HepG2 (cell line): ENCODE data around the gene TEX19. TPM values are rescaled to one million over a fixed set of nuclear protein-coding genes. Genes with fewer than 3 reads are reported as not detected.
A peak's percentile ranks its signal among the peaks of the same experiment; 100 is the strongest.

Source experiments
- ATF2 ChIP-seq: sonication (generic); formaldehyde crosslinking; IDR thresholded peaks from 2 replicates; pipeline ENCODE4 v1.4.0; 2020; ENCODE audit warnings: missing genetic modification reagents
- CBX1 ChIP-seq: IDR thresholded peaks from one replicate; pipeline ENCODE4 v1.6.1; 2016; ENCODE audit warnings: antibody characterized with exemption, low read depth
- CHD4 ChIP-seq: fragments of 200-600 bp; sonication (generic); IDR thresholded peaks from 2 replicates; pipeline ENCODE4 v1.7.0; 2017; ENCODE audit warnings: mild to moderate bottlenecking, low read length, borderline replicate concordance
- GTF3A ChIP-seq: sonication (generic); formaldehyde crosslinking; conservative IDR thresholded peaks from 2 replicates; pipeline ENCODE4 v1.4.0; 2020; ENCODE audit warnings: mild to moderate bottlenecking, missing genetic modification reagents
- HMGA1 ChIP-seq: sonication (generic); formaldehyde crosslinking; conservative IDR thresholded peaks from 2 replicates; pipeline ENCODE4 v1.4.0; 2020; ENCODE audit warnings: missing genetic modification reagents
- LRRFIP1 ChIP-seq: sonication (generic); formaldehyde crosslinking; conservative IDR thresholded peaks from 2 replicates; pipeline ENCODE4 v1.4.0; 2020; ENCODE audit warnings: missing genetic modification reagents
- MAFF ChIP-seq: IDR thresholded peaks from 2 replicates; pipeline ENCODE4 v1.6.1; 2011; ENCODE audit warnings: low read depth, low read length, improper control_type of control experiment
- MAFG ChIP-seq: sonication (generic); formaldehyde crosslinking; IDR thresholded peaks from 2 replicates; pipeline ENCODE4 v1.5.1; 2020; ENCODE audit warnings: mild to moderate bottlenecking, missing genetic modification reagents
- RBM22 ChIP-seq: fragments of 200-400 bp; formaldehyde crosslinking; optimal IDR thresholded peaks from 2 replicates; pipeline ENCODE3; 2017; ENCODE audit warnings: mild to moderate bottlenecking, low read length, moderate library complexity
- RCOR2 ChIP-seq: IDR thresholded peaks from 2 replicates; pipeline ENCODE4 v1.6.1; 2016; ENCODE audit warnings: missing biosample characterization, missing genetic modification reagents
- RXRA ChIP-seq: sonication (generic); formaldehyde crosslinking; IDR thresholded peaks from 2 replicates; pipeline ENCODE4 v1.5.1; 2020; ENCODE audit warnings: missing genetic modification reagents
- TEAD3 ChIP-seq: optimal IDR thresholded peaks from 2 replicates; pipeline ENCODE3; 2016; ENCODE audit warnings: borderline replicate concordance
- TOE1 ChIP-seq: sonication (generic); formaldehyde crosslinking; IDR thresholded peaks from 2 replicates; pipeline ENCODE4 v1.4.0; 2020; ENCODE audit warnings: mild to moderate bottlenecking, missing genetic modification reagents
- ZBTB21 ChIP-seq: sonication (generic); formaldehyde crosslinking; IDR thresholded peaks from 2 replicates; pipeline ENCODE4 v1.4.0; 2020; ENCODE audit warnings: missing genetic modification reagents
- ZBTB42 ChIP-seq: sonication (generic); formaldehyde crosslinking; IDR thresholded peaks from 2 replicates; pipeline ENCODE4 v1.5.0; 2020; ENCODE audit warnings: mild to moderate bottlenecking, missing genetic modification reagents
- ZFP36 ChIP-seq: fragments of 150-350 bp; IDR thresholded peaks from 2 replicates; pipeline ENCODE4 v1.6.1; 2018; ENCODE audit warnings: borderline replicate concordance, low read length, low read depth; ENCODE audit not compliant: partially characterized antibody
- ZFX ChIP-seq: sonication (generic); formaldehyde crosslinking; IDR thresholded peaks from 2 replicates; pipeline ENCODE4 v1.4.0; 2020; ENCODE audit warnings: mild to moderate bottlenecking, low read depth, missing genetic modification reagents, moderate library complexity
- ZKSCAN5 ChIP-seq: sonication (generic); formaldehyde crosslinking; IDR thresholded peaks from 2 replicates; pipeline ENCODE4 v1.5.1; 2020; ENCODE audit warnings: mild to moderate bottlenecking, missing genetic modification reagents
- ZNF337 ChIP-seq: sonication (generic); formaldehyde crosslinking; IDR thresholded peaks from 2 replicates; pipeline ENCODE4 v1.5.1; 2020; ENCODE audit warnings: missing genetic modification reagents, low read depth, mild to moderate bottlenecking, borderline replicate concordance
- ZNF33A ChIP-seq: sonication (generic); formaldehyde crosslinking; IDR thresholded peaks from 2 replicates; pipeline ENCODE4 v1.5.1; 2020; ENCODE audit warnings: missing genetic modification reagents, mild to moderate bottlenecking, moderate library complexity, borderline replicate concordance
- ZNF44 ChIP-seq: sonication (generic); formaldehyde crosslinking; IDR thresholded peaks from 2 replicates; pipeline ENCODE4 v1.5.1; 2020; ENCODE audit warnings: mild to moderate bottlenecking, missing genetic modification reagents
- ZNF777 ChIP-seq: sonication (generic); formaldehyde crosslinking; IDR thresholded peaks from 2 replicates; pipeline ENCODE4 v1.4.0; 2020; ENCODE audit warnings: missing genetic modification reagents
- ZNF780A ChIP-seq: sonication (generic); formaldehyde crosslinking; IDR thresholded peaks from 2 replicates; pipeline ENCODE4 v1.8.0; 2022; ENCODE audit warnings: mild to moderate bottlenecking, missing genetic modification reagents, moderate library complexity
- polyA plus RNA-seq, 8 experiments: library from polyadenylated mRNA; depleted of rRNA in 3 of 8; stranded (reverse) in 7 of 8; unstranded in 1 of 8; fragments of >200 nt; fragmentation: Illumina TruSeq in 4 of 8; extraction: Trizol in 4 of 8; gene quantifications; 2 replicates each; pipeline versions ENCODE4 v1.2.1 to v1.2.3, GENCODE V29; 2011 to 2016; ENCODE audit warnings: low read depth in 4 of 8, missing spikeins in 1 of 8, mixed read lengths in 1 of 8; ENCODE audit not compliant: insufficient read depth in 1 of 8
- total RNA-seq, 5 experiments: library from RNA; depleted of rRNA; stranded (reverse); fragments of >200 nt; fragmentation: Illumina TruSeq; extraction: Trizol; gene quantifications; 2 replicates each; pipeline ENCODE4 v1.2.3, GENCODE V29; 2016; ENCODE audit warnings: low read depth in 1 of 5
- TF ChIP-seq, protein P1 (sequence below): sonication (generic); formaldehyde crosslinking; IDR thresholded peaks from 2 replicates; pipeline ENCODE4 v1.8.0; 2022; ENCODE audit warnings: missing genetic modification reagents, low read depth, mild to moderate bottlenecking, borderline replicate concordance
- TF ChIP-seq, protein P2 (sequence below): sonication (generic); formaldehyde crosslinking; IDR thresholded peaks from 2 replicates; pipeline ENCODE4 v1.8.1; 2023; ENCODE audit warnings: mild to moderate bottlenecking, inconsistent platforms, moderate library complexity, missing genetic modification reagents, borderline replicate concordance

The TEX19 gene
- total and polyA plus RNA-seq, 2 of the 13 experiments (the other 11 are each of a cell fraction or from before 2014, with no cell fraction given) = 1.3 to 6.0 TPM

- TF ChIP-seq TEAD3 (CRISPR knock-in tag) (peak; percentile 65), MAFF (no peak), ZKSCAN5 (CRISPR knock-in tag) (no peak), ZNF780A (no peak), CBX1 (no peak), RCOR2 (CRISPR knock-in tag) (no peak), CHD4 (no peak), LRRFIP1 (no peak), ZNF33A (CRISPR knock-in tag) (no peak), TOE1 (CRISPR knock-in tag) (no peak), RXRA (peak; percentile 79), ZNF777 (CRISPR knock-in tag) (no peak), RBM22 (no peak), ZBTB42 (CRISPR knock-in tag) (no peak), ZNF44 (CRISPR knock-in tag) (no peak), GTF3A (CRISPR knock-in tag) (no peak), HMGA1 (CRISPR knock-in tag) (no peak), ZBTB21 (no peak), ZFP36 (no peak), MAFG (CRISPR knock-in tag) (no peak), ATF2 (CRISPR knock-in tag) (0 out of 2 replicates have a peak, but pooled peaks have one; percentile 26), ZNF337 (no peak), ZFX (CRISPR knock-in tag) (no peak)
- TF ChIP-seq, protein P1, sequence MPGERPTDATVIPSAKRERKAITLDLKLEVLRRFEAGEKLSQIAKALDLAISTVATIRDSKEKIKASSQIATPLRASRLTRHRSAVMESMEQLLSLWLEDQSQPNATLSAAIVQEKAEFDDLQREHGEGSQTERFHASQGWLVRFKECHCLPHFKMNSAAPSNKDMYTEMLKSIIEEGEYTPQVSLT (CRISPR knock-in tag) = no peak
- TF ChIP-seq, protein P2, sequence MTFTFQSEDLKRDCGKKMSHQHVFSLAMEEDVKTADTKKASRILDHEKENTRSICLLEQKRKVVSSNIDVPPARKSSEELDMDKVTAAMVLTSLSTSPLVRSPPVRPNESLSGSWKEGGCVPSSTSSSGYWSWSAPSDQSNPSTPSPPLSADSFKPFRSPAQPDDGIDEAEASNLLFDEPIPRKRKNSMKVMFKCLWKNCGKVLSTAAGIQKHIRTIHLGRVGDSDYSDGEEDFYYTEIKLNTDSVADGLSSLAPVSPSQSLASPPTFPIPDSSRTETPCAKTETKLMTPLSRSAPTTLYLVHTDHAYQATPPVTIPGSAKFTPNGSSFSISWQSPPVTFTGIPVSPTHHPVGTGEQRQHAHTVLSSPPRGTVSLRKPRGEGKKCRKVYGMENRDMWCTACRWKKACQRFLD = no peak
Measured at GRCh38 chr17:82388223-82388921, 29.3 kb downstream of the TEX19 start (continued).
